Measurements from ENCODE around the gene LRP10.

GRCh38 chr14:22929104-22929960 is 57.8 kb downstream of the LRP10 start, which contains the start of gene PRMT5:
- TF ChIP-seq CTCF (IDR thresholded peaks at IDR 0.05; ENCODE audit: insufficient read depth, low read length, poor library complexity, severe bottlenecking) (no peak), EZH2phosphoT487 (conservative IDR thresholded peaks at IDR 0.05; ENCODE audit: low read length) (no peak)
